SK-N-MC (cell line): ENCODE measurements around the gene ITPRIP.
A peak's percentile ranks its signal among the peaks of the same experiment; 100 is the strongest.

Experiments
- DNase-seq: peaks from one replicate; pipeline ENCODE4 v3.0.0-alpha.2; 2011; ENCODE audit warnings: low read depth, low spot score
- H3K27ac ChIP-seq: fragments of 200-600 bp; sonication (generic); 2 replicates; pipeline ENCODE4 v1.5.1; 2016; ENCODE audit warnings: mixed run types
- H3K36me3 ChIP-seq: fragments of 200-600 bp; sonication (generic); 2 replicates; pipeline ENCODE4 v1.6.1; 2017; ENCODE audit warnings: antibody characterized with exemption, low read length, mixed read lengths; ENCODE audit not compliant: insufficient read depth
- H3K4me3 ChIP-seq: fragments of 200-600 bp; sonication (generic); 2 replicates; pipeline ENCODE4 v1.5.1; 2016
- H3K9ac ChIP-seq: fragments of 200-600 bp; sonication (generic); 2 replicates; pipeline ENCODE4 v1.8.0; 2017; ENCODE audit warnings: mixed run types, mixed read lengths; ENCODE audit not compliant: insufficient read length
- H3K9me3 ChIP-seq: fragments of 200-600 bp; sonication (generic); 2 replicates; pipeline ENCODE4 v1.6.1; 2017; ENCODE audit warnings: low read depth, mild to moderate bottlenecking, antibody characterized with exemption, low read length, moderate library complexity, mixed read lengths
- EZH2 ChIP-seq: fragments of 200-600 bp; sonication (generic); IDR thresholded peaks from one replicate; pipeline ENCODE4 v1.6.1; 2017; ENCODE audit warnings: antibody characterized with exemption
- FOXP2 ChIP-seq: optimal IDR thresholded peaks from 2 replicates; pipeline ENCODE3; 2011; ENCODE audit warnings: mild to moderate bottlenecking, moderate library complexity; ENCODE audit not compliant: insufficient read depth; ENCODE audit errors: extremely low read length, control extremely low read depth
- POLR2AphosphoS5 ChIP-seq: IDR thresholded peaks from 2 replicates; pipeline ENCODE4 v1.6.1; 2012; ENCODE audit warnings: mild to moderate bottlenecking, low read depth, low read length, borderline replicate concordance

The ITPRIP gene

DNA sequence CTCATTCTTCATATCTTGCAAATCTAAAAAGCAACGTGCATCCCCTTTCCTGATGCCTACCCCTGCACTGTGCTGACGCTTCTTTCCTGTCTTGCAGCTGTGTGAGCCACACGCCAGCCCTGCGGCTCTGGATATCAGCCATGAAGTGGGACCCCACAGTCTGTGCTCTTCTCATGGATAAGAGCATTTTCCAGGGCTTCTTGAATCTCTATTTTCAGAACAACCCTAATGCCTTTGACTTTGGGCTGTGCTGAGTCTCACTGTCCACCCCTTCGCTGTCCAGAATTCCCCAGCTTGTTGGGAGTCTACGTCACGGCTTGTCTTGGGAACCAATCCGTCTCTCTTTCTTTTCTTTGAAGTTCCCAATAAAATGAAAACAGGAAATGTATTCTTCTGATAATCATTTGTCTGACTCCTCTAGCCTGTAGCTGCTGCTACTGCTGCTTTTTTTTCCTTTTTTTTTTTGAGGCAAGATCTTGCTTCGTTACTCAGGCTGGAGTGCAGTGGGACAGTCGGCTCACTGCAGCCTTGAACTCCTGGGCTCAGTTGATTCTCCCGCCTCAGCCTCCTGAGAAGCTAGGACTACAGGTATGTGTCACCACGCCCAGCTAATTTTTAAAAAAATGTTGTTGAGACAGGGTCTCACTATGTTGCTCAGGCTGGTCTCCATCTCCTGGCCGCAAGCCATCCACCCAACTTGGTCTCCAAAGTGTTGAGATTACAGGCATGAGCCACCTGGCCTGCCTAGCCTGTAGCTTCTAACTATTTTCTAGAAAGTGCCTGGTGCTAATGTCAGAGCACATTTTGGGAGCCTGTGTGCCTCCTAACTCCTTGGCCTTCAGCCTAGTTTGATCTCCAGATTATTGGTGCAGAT lies 39.0 kb downstream of the ITPRIP start:
- Histone ChIP-seq H3K36me3 (no peaks in the 10 kb centered on the region), H3K27ac (0 out of 2 replicates have a peak overlapping the region, but pooled peaks have one; percentile 21)

DNA sequence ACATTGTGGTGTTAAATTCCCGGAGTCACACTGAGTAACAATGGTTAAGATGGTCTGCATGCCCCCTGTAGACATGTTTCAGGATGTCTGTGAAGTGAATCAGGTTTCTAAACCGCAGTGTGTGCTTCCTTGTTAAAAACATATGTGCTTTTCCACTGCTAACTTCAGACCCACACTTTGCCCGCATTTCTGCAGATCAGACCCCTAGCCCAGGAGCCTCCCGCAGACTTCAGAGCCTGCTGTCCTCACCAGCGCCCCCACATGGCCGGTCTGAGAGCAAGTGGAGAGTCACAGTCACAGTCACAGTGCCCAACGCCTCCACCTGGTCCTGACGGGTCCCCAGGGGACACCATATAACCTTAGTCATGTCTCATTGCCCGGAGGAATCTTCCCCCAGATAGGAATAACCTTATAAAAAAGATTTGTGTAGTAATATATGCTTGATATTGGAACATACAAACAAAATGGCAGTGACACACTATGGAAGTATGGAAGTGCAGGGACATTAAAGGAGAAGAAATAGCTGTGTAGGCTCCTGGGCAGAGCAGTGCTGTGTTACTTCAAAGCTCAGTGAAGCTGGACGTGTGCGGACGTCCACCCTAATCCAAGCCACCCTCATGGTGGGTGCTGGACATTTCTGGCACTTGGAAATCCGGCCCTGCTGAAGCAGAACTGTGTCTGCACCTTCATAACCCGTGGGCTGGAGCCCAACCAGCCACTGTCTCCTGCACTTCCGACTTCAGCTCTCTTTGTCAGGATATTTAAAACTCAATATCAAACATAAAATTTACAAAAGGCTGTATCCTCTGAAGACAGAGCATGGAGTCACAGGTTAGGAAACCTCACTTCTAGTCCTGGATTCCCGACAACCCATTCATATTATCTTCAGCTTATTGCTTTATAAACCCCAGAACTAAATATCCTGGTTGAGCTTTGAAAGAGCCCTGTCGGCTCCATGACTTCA lies 40.3 kb downstream of the ITPRIP start:
- H3K4me3 ChIP-seq, result no peak overlapping the region
- TF ChIP-seq FOXP2 (no peak), EZH2 (no peak), POLR2AphosphoS5 (no peak)
- no peaks in the 10 kb centered on the region for H3K36me3 ChIP-seq
- no peak overlapping the region for H3K9ac ChIP-seq
- no peak overlapping the region for H3K27ac ChIP-seq
- no peaks in the 10 kb centered on the region for H3K9me3 ChIP-seq
- no peak for DNase-seq

More for the DNA sequence above, 39.0 kb downstream of the ITPRIP start:
- H3K9me3 ChIP-seq, result no peaks in the 10 kb centered on the region
- peak overlapping the region; percentile 72 for H3K4me3 ChIP-seq
- peak; percentile 22 for DNase-seq
- TF ChIP-seq EZH2, result no peak
- no peak for TF ChIP-seq FOXP2
- no peak for TF ChIP-seq POLR2AphosphoS5
- H3K9ac ChIP-seq, result no peak overlapping the region

DNA sequence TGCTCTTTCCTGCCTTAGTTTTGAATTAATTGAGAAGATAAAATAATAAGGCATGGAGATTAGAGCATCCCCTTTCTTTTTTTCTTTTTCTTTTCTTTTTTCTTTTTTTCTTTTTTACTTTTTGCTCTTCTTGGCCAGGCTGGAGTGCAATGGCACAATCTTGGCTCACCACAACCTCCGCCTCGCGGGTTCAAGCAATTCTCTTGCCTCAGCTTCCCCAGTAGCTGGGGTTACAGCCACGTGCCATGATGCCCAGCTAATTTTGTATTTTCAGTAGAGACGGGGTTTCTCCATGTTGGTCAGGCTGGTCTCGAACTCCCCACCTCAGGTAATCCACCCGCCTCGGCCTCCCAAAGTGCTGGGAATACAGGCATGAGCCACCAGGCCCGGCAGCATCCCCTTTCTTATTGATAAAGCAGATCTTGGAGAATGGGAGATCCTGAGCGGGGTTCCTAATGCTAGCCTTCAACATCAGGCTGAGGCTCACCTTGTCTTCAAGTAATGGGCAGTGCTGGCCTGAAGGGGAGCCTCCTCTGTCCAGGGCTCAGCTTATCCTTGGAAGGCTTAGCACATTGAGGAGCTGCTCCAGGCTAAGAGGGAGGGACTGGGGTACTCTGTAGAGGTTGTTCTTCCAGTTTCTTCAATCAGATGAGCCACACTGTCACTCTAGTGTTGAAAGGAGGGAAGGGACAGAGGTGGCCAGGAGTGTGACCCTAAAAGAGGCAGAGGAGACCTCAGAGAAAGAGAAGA lies 41.4 kb downstream of the ITPRIP start:
- TF ChIP-seq POLR2AphosphoS5, result no peak
- no peak for TF ChIP-seq FOXP2
- TF ChIP-seq EZH2, result no peak
- no peak for DNase-seq
- no peak overlapping the region for H3K4me3 ChIP-seq
- no peak overlapping the region for H3K27ac ChIP-seq
- no peak overlapping the region for H3K9ac ChIP-seq
- H3K36me3 ChIP-seq, result no peaks in the 10 kb centered on the region
- H3K9me3 ChIP-seq, result no peaks in the 10 kb centered on the region

DNA sequence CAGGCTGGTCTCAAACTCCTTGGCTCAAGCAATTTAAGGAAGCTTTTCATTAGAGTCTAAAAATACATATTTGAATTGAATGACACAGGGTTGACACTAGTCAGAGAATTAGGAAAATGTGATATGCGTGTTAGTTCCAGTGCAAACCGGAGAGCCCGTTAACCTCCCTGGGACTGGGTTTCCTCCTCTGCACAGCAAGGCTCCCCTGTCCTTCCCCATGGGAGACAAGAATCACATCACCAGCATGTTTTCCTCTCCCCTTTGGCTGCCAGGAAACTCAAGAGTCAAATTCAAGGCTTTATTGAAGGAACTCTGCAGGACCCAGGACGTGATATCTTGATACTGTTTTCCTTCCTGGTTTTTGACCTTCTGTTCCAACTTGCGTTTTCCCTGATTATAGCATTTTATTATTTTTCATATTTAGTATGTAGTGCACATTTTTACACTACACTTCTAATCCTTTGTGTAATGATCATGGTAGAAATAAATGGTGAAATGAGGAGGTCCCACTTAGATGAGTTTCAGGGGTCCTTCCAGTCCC lies 44.4 kb downstream of the ITPRIP start:
- Histone ChIP-seq H3K27ac (no peak overlapping the region), H3K4me3 (no peak overlapping the region)
- TF ChIP-seq POLR2AphosphoS5 (no peak), FOXP2 (no peak), EZH2 (no peak)

GRCh38 chr10:104293011-104293410 lies 45.3 kb downstream of the ITPRIP start:
- H3K4me3 ChIP-seq, result no peak overlapping the region
- H3K9ac ChIP-seq, result no peak overlapping the region
- DNase-seq, result no peak
- H3K9me3 ChIP-seq, result no peaks in the 10 kb centered on the region
- H3K36me3 ChIP-seq, result no peaks in the 10 kb centered on the region
- TF ChIP-seq FOXP2, result no peak
- no peak for TF ChIP-seq EZH2
- TF ChIP-seq POLR2AphosphoS5, result no peak
- no peak overlapping the region for H3K27ac ChIP-seq

More for the DNA sequence above, 44.4 kb downstream of the ITPRIP start:
- no peaks in the 10 kb centered on the region for H3K36me3 ChIP-seq
- H3K9ac ChIP-seq, result no peak overlapping the region
- DNase-seq, result no peak
- H3K9me3 ChIP-seq, result no peaks in the 10 kb centered on the region

GRCh38 chr10:104291439-104291951 lies 46.8 kb downstream of the ITPRIP start:
- Histone ChIP-seq H3K4me3 (no peak overlapping the region), H3K27ac (no peak overlapping the region), H3K9me3 (no peaks in the 10 kb centered on the region), H3K9ac (no peak overlapping the region), H3K36me3 (no peaks in the 10 kb centered on the region)
- no peak for TF ChIP-seq FOXP2
- no peak for TF ChIP-seq POLR2AphosphoS5
- TF ChIP-seq EZH2, result no peak
- no peak for DNase-seq

DNA sequence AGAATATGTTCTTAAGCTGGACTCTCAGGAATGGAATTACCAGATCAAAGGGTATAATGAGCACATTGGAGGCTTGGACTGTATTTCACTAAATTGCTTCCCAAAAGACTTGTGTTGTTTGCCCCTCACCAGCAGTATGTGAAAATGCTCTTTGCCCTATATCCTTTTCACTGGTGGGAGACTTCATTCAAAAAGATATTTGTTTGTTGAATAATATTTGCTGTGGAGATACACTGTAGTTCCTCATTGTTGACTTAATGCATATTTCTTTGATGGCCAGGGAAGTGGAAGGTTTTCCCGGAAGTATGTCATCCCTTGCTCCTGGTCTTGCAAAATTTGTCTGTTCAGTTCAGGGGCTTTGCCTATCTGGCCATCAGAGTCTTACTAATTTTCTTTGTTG lies 49.9 kb downstream of the ITPRIP start:
- H3K4me3 ChIP-seq, result no peak overlapping the region
- TF ChIP-seq FOXP2 (no peak), EZH2 (no peak), POLR2AphosphoS5 (no peak)
- no peak overlapping the region for H3K9ac ChIP-seq
- no peaks in the 10 kb centered on the region for H3K9me3 ChIP-seq
- no peak for DNase-seq
- H3K36me3 ChIP-seq, result no peaks in the 10 kb centered on the region
- no peak overlapping the region for H3K27ac ChIP-seq
